ENCODE data around the gene CRAT. TPM values are rescaled to one million over a fixed set of nuclear protein-coding genes. Genes with fewer than 3 reads are reported as not detected.

The CRAT gene
- total RNA-seq, 3 donors from 2014 or later: 62.0 to 86.5 (median 71.2) TPM

- intact Hi-C loops (cut with DNase I, micrococcal nuclease): no loop called here
- no peak for ATAC-seq
- H3K9me3 ChIP-seq: no peaks in the 10 kb centered on the region
- TF ChIP-seq, protein P1, sequence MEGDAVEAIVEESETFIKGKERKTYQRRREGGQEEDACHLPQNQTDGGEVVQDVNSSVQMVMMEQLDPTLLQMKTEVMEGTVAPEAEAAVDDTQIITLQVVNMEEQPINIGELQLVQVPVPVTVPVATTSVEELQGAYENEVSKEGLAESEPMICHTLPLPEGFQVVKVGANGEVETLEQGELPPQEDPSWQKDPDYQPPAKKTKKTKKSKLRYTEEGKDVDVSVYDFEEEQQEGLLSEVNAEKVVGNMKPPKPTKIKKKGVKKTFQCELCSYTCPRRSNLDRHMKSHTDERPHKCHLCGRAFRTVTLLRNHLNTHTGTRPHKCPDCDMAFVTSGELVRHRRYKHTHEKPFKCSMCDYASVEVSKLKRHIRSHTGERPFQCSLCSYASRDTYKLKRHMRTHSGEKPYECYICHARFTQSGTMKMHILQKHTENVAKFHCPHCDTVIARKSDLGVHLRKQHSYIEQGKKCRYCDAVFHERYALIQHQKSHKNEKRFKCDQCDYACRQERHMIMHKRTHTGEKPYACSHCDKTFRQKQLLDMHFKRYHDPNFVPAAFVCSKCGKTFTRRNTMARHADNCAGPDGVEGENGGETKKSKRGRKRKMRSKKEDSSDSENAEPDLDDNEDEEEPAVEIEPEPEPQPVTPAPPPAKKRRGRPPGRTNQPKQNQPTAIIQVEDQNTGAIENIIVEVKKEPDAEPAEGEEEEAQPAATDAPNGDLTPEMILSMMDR (IDR thresholded peaks at IDR 0.05): no peak
- H3K4me3 ChIP-seq: no peak overlapping the region
- H3K4me1 ChIP-seq (ENCODE audit: low read depth): peaks cover 18% of the 10 kb centered on the region
- DNase-seq: no peak
- H3K36me3 ChIP-seq (ENCODE audit: low read depth): peaks cover 1% of the 10 kb centered on the region
These were observed 4.5 kb downstream of the CRAT start for GRCh38 chr9:129105857-129106694.

DNA sequence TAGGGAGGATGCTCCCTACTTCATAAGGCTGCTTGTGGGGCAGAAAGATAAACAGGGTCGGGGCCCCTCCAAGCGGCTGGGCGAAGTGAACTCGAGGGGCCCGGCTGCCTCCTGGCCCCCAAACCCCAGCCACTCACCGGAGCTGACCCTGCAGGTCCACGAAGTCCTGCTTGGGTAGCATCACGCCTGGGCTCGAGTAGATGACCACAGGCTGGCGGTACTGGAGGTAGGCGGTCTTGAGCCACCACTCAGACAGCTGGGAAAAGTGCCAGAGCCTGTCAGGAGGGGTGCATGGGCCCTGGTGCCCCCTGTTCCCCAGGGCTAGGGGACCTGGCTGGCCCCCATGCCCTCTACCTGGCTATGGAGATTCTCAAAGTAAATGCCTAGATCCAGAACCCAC, 6.5 kb downstream of the CRAT start:
- DNase-seq (peak in 1 of 3 donors; percentile 21), ATAC-seq (no peak)
- Histone ChIP-seq H3K4me3 (no peak overlapping the region), H3K36me3 (ENCODE audit: low read depth) (no peaks in the 10 kb centered on the region), H3K9me3 (no peaks in the 10 kb centered on the region), H3K4me1 (ENCODE audit: low read depth) (peaks cover 13% of the 10 kb centered on the region)
- TF ChIP-seq, protein P1 (IDR thresholded peaks at IDR 0.05): no peak
- intact Hi-C loops (cut with DNase I, micrococcal nuclease): no loop called here

DNA sequence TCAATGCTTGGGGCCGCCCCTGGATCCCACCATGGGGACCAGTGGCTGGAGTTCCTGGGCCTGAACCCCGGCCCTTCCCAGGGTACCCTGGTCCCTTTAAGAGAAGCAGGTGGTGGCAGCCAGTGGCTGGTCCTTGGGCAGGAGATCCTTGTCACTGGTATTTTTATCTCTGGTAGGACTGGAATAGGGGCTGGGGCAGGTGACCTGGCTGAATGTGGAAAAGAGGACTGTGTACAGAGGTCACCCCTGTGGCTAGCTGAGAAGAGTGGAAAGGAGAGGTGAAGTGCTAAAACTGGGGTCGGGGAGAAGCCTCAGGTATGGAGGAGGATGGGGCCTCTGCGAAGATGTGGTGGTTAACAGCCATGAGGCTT, 7.0 kb downstream of the CRAT start:
- intact Hi-C loops (cut with DNase I, micrococcal nuclease): no loop called here
- ATAC-seq (no peak), DNase-seq (no peak)
- Histone ChIP-seq H3K4me3 (no peak overlapping the region), H3K4me1 (ENCODE audit: low read depth) (peaks cover 8% of the 10 kb centered on the region), H3K36me3 (ENCODE audit: low read depth) (no peaks in the 10 kb centered on the region), H3K9me3 (no peaks in the 10 kb centered on the region)
- TF ChIP-seq, protein P1 (IDR thresholded peaks at IDR 0.05): no peak

DNA sequence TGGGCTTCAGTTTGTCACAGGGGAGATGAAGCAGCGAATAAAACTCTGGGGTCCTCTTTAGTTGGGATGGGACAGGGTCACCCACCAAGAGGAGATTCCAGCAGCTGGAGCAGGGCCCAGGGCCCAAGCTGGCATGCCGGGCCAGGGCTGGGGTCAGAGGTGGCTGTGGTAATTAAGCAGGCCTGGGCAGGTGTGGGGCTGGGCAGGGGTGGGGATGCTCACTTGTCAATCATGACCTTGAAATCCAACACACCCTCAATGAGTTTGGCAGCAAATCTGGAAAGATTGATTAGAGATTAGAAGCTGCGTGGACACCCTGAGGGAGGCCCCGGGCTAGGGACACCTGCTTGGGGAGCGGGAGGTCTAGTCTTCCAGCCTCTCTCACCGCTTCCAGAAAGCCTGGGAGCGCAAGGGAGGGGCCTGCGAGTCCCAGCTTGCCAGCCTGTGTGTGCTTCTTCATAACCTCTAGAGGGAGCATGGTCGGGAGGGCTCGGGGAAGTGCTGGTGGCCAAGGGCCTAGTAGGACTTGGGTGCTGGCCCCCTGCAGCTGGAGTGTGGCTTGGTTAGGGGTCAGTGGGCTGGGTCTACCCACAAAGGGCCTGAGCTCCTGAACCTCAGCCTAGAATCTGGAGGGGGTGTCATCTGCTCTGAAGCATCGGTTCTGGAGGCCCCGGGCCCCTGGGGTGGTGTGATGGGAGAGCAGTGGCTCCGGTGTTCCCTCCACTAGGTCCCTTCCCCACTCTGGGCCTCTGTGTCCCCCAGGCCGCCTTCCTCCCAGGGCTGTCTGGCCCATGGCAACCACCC, 7.6 kb downstream of the CRAT start:
- H3K36me3 ChIP-seq (ENCODE audit: low read depth): no peaks in the 10 kb centered on the region
- peaks cover 2% of the 10 kb centered on the region for H3K4me1 ChIP-seq (ENCODE audit: low read depth)
- ATAC-seq: peak; percentile 88
- intact Hi-C loops (cut with DNase I, micrococcal nuclease): no loop called here
- DNase-seq: peak in 2 of 3 donors; percentile 62 to 63
- TF ChIP-seq, protein P1 (IDR thresholded peaks at IDR 0.05): no peak
- H3K4me3 ChIP-seq: no peak overlapping the region
- H3K9me3 ChIP-seq: no peaks in the 10 kb centered on the region

- H3K4me3 ChIP-seq: no peak overlapping the region
- no peaks in the 10 kb centered on the region for H3K36me3 ChIP-seq (ENCODE audit: low read depth)
- DNase-seq: peak in 1 of 3 donors; percentile 33
- TF ChIP-seq, protein P1 (IDR thresholded peaks at IDR 0.05): no peak
- no peaks in the 10 kb centered on the region for H3K9me3 ChIP-seq
- H3K4me1 ChIP-seq (ENCODE audit: low read depth): no peaks in the 10 kb centered on the region
- intact Hi-C loops (cut with DNase I, micrococcal nuclease): no loop called here
- no peak for ATAC-seq
These were observed 8.5 kb downstream of the CRAT start for GRCh38 chr9:129102095-129102525.
